Stomach (tissue), 9 donors: ENCODE data around the gene TMEM242. TPM values are rescaled to one million over a fixed set of nuclear protein-coding genes. Genes with fewer than 3 reads are reported as not detected.

Experiments used
- DNase-seq, 2 donors: peaks; one replicate each; pipeline versions ENCODE4 v3.0.0 to v3.0.0-alpha.2; 2013 to 2019
- H3K27ac ChIP-seq, 5 donors: fragments of 200-600 bp in 4 of 5; sonication (generic) in 4 of 5; one replicate each; pipeline ENCODE4 v1.5.1; 2013 to 2019; ENCODE audit warnings: mild to moderate bottlenecking in 1 of 5, moderate library complexity in 1 of 5
- H3K27me3 ChIP-seq, 3 donors: fragments of 200-600 bp; sonication (generic); one replicate each; pipeline ENCODE4 v1.5.1; 2017 to 2019; ENCODE audit warnings: mixed run types in 1 of 3
- H3K36me3 ChIP-seq, 4 donors: fragments of 200-600 bp; sonication (generic); 1 replicate in 3 of 4; 2 replicates in 1 of 4; pipeline ENCODE4 v1.5.1; 2016 to 2019
- H3K4me1 ChIP-seq, 4 donors: fragments of 200-600 bp; sonication (generic); one replicate each; pipeline ENCODE4 v1.5.1; 2016 to 2019
- H3K4me3 ChIP-seq, 4 donors: fragments of 200-600 bp; sonication (generic) in 3 of 4; one replicate each; pipeline ENCODE4 v1.5.1; 2016 to 2019; ENCODE audit warnings: mild to moderate bottlenecking in 1 of 4
- H3K9me3 ChIP-seq, 4 donors: fragments of 200-600 bp; sonication (generic); one replicate each; pipeline ENCODE4 v1.5.1; 2016 to 2019
- EP300 ChIP-seq: sonication (generic); formaldehyde crosslinking; IDR thresholded peaks from one replicate; pipeline ENCODE4 v1.6.1; 2017; ENCODE audit warnings: antibody characterized with exemption
- POLR2A ChIP-seq, 4 donors: fragments of 450-650 bp; IDR thresholded peaks; one replicate each; pipeline ENCODE4 v1.6.1; 2016; ENCODE audit warnings: antibody characterized with exemption in 4 of 4, control low read depth in 2 of 4, mild to moderate bottlenecking in 1 of 4, moderate library complexity in 1 of 4
- POLR2AphosphoS5 ChIP-seq, 3 donors: sonication (generic); formaldehyde crosslinking; IDR thresholded peaks; one replicate each; pipeline ENCODE4 v1.6.1; 2016; ENCODE audit warnings: antibody characterized with exemption in 3 of 3
- WGBS, 5 donors: extraction: QIAGEN DNeasy Blood & Tissue Kit in 3 of 5; methylation state at CpG; one replicate each; pipeline versions ENCODE4 v1.1.5 to v1.1.7; 2013 to 2018; 5-methylcytosine and 5-hydroxymethylcytosine counted together
- intact Hi-C: fragments of 100-400 bp; cut with DNase I; formaldehyde crosslinking; loops from one replicate; pipeline ENCODE4 v1.15.1; 2023; ENCODE audit warnings: low total_unique reads
- polyA plus RNA-seq, 3 donors: library from polyadenylated mRNA; stranded (reverse); fragments of 200-250 nt; gene quantifications; one replicate each; pipeline ENCODE4 v1.2.3, GENCODE V29; 2013
- total RNA-seq, 5 donors: library from RNA; depleted of rRNA; stranded (reverse); fragments of >200 nt; gene quantifications; one replicate each; pipeline versions ENCODE4 v1.1.0 to v1.2.3, GENCODE V29; 2014 to 2016
- TF ChIP-seq, protein P1 (sequence below), 7 experiments: fragments of 450-650 bp in 4 of 7; fragments of 200-600 bp in 3 of 7; sonication (generic) in 3 of 7; IDR thresholded peaks; one replicate each; pipeline ENCODE4 v1.5.1; 2016 to 2019; ENCODE audit warnings: antibody characterized with exemption in 7 of 7, control low read depth in 2 of 7, mild to moderate bottlenecking in 1 of 7
- donor health status: healthy with polysubstance abuse.
- donor health status: Bipolar disorder and iron deficiency.
- donor health status: healthy.

The TMEM242 gene
- total and polyA plus RNA-seq, 8 donors = 0.87 to 13.8 (median 4.4) TPM; not detected in 1

- peaks cover 9 to 22% (median 15%) of the 10 kb centered on the region in 4 donors for H3K4me1 ChIP-seq
- no peak for TF ChIP-seq POLR2AphosphoS5 (IDR thresholded peaks at IDR 0.05)
- TF ChIP-seq EP300 = no peak
- TF ChIP-seq, protein P1, sequence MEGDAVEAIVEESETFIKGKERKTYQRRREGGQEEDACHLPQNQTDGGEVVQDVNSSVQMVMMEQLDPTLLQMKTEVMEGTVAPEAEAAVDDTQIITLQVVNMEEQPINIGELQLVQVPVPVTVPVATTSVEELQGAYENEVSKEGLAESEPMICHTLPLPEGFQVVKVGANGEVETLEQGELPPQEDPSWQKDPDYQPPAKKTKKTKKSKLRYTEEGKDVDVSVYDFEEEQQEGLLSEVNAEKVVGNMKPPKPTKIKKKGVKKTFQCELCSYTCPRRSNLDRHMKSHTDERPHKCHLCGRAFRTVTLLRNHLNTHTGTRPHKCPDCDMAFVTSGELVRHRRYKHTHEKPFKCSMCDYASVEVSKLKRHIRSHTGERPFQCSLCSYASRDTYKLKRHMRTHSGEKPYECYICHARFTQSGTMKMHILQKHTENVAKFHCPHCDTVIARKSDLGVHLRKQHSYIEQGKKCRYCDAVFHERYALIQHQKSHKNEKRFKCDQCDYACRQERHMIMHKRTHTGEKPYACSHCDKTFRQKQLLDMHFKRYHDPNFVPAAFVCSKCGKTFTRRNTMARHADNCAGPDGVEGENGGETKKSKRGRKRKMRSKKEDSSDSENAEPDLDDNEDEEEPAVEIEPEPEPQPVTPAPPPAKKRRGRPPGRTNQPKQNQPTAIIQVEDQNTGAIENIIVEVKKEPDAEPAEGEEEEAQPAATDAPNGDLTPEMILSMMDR (IDR thresholded peaks at IDR 0.05) = no peak
- no peak overlapping the region for H3K27ac ChIP-seq
- H3K27me3 ChIP-seq = no peaks in the 10 kb centered on the region
- WGBS, 5 donors = 82 to 89% (median 85%) methylated on average over 9 of the region's 9 CpGs
- H3K9me3 ChIP-seq = no peaks in the 10 kb centered on the region
- no peak overlapping the region for H3K4me3 ChIP-seq
- intact Hi-C loops = loop anchor here (10.0 kb wide), 1 partner anchor 52 kb away; no protein-coding TSS in a partner anchor
- no peaks in the 10 kb centered on the region for H3K36me3 ChIP-seq
- DNase-seq = no peak
Measured at GRCh38 chr6:157276731-157277130, 46.6 kb downstream of the TMEM242 start.

DNA sequence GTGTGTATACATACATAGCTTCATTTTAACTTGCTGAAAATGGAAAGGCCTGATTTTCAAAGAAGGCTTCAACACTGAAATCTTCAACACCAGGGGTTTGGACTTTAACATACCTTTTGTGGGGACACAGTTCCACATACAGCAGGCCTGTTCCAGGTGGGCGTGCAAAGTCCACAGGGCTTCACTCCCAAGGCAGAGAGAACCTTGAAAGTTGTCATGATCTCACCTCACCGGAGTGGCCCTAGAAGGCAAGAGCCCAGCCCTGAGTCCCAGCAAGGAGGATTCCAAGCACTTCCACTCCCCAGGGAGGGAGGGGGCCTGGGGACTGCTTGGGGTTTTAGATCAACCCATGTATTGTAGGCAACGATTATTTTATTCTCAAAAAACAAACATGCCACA, 47.2 kb downstream of the TMEM242 start:
- no peaks in the 10 kb centered on the region for H3K9me3 ChIP-seq
- H3K4me3 ChIP-seq = no peak overlapping the region
- H3K27ac ChIP-seq = no peak overlapping the region
- H3K4me1 ChIP-seq = peaks cover 9 to 22% (median 15%) of the 10 kb centered on the region in 4 donors
- intact Hi-C loops = loop anchor here (10.0 kb wide), 1 partner anchor 51 kb away; no protein-coding TSS in a partner anchor
- no peaks in the 10 kb centered on the region for H3K36me3 ChIP-seq
- DNase-seq = peak in 1 of 2 donors; percentile 54
- TF ChIP-seq EP300 (no peak), POLR2AphosphoS5 (IDR thresholded peaks at IDR 0.05) (no peak), POLR2A (IDR thresholded peaks at IDR 0.05) (no peak)
- TF ChIP-seq, protein P1 (IDR thresholded peaks at IDR 0.05) = no peak
- 83 to 95% (median 91%) methylated on average over 3 of the region's 3 CpGs for WGBS, 5 donors
- no peaks in the 10 kb centered on the region for H3K27me3 ChIP-seq

DNA sequence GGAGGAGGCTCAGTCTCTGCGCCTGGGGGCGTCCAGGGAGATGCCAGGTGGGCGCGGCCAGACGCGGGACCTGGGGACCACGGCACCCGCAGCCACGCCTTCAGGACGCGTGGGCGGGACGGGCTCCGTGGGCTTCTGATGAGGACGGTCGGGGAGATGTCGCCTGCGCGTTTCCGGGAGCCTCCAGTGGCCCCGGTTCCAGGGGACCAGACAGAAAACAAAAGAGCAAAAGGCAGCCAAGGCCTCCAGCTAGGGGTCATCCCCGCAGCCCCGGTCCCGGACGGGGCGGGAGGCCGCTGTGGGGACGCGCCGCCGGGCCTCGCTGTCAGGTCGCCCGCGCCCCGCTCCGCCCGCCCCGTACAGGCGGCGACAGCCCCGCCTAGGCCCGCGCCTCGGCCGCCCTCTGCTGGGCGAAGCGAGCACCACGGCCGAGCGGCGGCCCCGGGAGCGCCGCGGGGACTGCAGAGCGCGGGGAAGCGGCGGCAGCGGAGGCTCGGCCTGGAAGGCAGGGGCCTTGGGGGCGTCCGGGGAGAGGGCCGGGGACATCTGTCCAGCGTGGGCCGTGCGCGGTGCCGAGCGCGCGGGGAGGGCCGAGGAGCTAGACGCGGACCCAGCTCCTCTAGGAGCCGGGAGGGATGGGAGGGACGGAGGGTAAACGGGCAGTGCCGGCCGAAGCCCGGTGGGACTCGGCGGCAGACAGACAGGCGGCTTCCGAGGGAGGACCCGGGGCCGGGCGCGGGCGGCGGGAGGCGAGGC, 48.7 kb downstream of the TMEM242 start:
- WGBS, 5 donors = 0 to 2% (median 1%) methylated on average over 31 to 93 of the region's 93 CpGs
- Histone ChIP-seq H3K36me3 (no peaks in the 10 kb centered on the region), H3K4me3 (peak overlapping the region; percentile 63 to 74 (median 70)), H3K27ac (peak overlapping the region; percentile 71 to 91 (median 82)), H3K27me3 (no peaks in the 10 kb centered on the region), H3K9me3 (no peaks in the 10 kb centered on the region), H3K4me1 (peaks cover 9 to 23% (median 17%) of the 10 kb centered on the region in 4 donors)
- DNase-seq = peak; percentile 74 to 94
- TF ChIP-seq EP300 (no peak), POLR2AphosphoS5 (IDR thresholded peaks at IDR 0.05) (peak in 2 of 3 donors; percentile 17 to 30), POLR2A (IDR thresholded peaks at IDR 0.05) (no peak)
- TF ChIP-seq, protein P1 (IDR thresholded peaks at IDR 0.05) = peak in 3 of 7 experiments; percentile 80 to 95 (median 89)
- intact Hi-C loops = loop anchor here (10.0 kb wide), 1 partner anchor 50 kb away; no protein-coding TSS in a partner anchor

DNA sequence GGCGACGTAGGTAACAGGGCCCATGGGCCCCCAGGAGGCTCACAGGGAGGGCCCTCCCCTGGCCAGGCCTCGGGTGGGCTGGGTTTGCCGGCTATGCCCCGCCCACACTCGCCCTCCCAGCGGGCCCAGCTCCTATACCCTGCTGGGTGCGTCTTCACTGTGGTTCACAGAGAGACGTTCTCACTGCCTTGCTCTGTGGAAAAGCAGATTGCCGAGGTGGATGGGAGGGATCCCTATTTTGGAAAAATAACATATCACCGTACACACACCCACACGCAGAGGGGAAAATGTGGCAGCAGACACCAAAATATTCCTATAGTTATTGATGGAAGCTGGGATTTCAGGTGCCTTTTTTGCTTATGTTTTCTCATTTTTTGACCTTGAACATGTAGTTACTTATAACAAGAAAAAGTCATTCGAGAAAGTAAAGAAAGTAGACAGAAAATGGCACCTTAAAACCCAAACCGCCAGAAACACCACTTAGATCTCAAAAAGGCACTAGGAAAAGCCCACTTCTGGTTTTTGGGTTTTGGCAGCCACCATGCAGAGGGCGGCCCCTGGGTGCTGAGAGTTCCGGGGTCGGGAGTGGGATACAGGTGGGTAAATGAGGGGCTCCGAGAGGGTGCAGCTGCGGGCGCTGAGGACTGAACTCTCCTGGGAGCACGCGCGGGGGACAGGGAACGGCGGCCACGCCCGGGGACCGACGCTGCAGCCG, 49.4 kb downstream of the TMEM242 start:
- no peaks in the 10 kb centered on the region for H3K9me3 ChIP-seq

More for the DNA sequence above, 49.4 kb downstream of the TMEM242 start:
- DNase-seq = peak; percentile 35 to 76
- Histone ChIP-seq H3K36me3 (no peaks in the 10 kb centered on the region), H3K4me1 (peaks cover 17 to 30% (median 24%) of the 10 kb centered on the region in 4 donors), H3K27me3 (no peaks in the 10 kb centered on the region), H3K27ac (peak overlapping the region; percentile 71 to 91 (median 82)), H3K4me3 (peak overlapping the region; percentile 63 to 74 (median 70))
- intact Hi-C loops = loop anchor here (10.0 kb wide), 1 partner anchor 49 kb away; no protein-coding TSS in a partner anchor
- TF ChIP-seq POLR2A (IDR thresholded peaks at IDR 0.05) = no peak
- TF ChIP-seq POLR2AphosphoS5 (IDR thresholded peaks at IDR 0.05) = no peak
- no peak for TF ChIP-seq EP300
- TF ChIP-seq, protein P1 (IDR thresholded peaks at IDR 0.05) = no peak
- 11 to 19% (median 15%) methylated on average over 28 to 30 of the region's 30 CpGs for WGBS, 5 donors
